Activated naive CD4-positive, alpha-beta T cell treated with anti-CD3 and anti-CD28 coated beads for 36 hours (primary cell): Measurements from ENCODE around the gene MAPK14. TPM values are rescaled to one million over a fixed set of nuclear protein-coding genes. Genes with fewer than 3 reads are reported as not detected.
A peak's percentile ranks its signal among the peaks of the same experiment; 100 is the strongest.
"Not testable (repeated sequence)": the region's sequence is repeated elsewhere in the genome, so short reads cannot be mapped to it uniquely, and the experiment has no call there.

Experiments used
- CTCF ChIA-PET: fragments of 350-600 bp; sonication (Branson Sonifier 250); formaldehyde crosslinking; loops from one replicate; lab custom pipeline; 2021; ENCODE audit warnings: antibody characterized with exemption; lab: Charles Lee
- DNase-seq: peaks from one replicate; pipeline ENCODE4 v3.0.0-alpha.2; 2020
- H3K27ac Mint-ChIP-seq: one replicate; pipeline ENCODE4 v1.8.0; 2021; ENCODE audit warnings: mild to moderate bottlenecking, mixed read lengths
- H3K27me3 Mint-ChIP-seq: one replicate; pipeline ENCODE4 v1.8.0; 2021; ENCODE audit warnings: low read depth, mixed read lengths
- H3K36me3 Mint-ChIP-seq: one replicate; pipeline ENCODE4 v1.8.0; 2021; ENCODE audit warnings: low read depth, mixed read lengths
- H3K4me1 Mint-ChIP-seq: one replicate; pipeline ENCODE4 v1.8.0; 2021; ENCODE audit warnings: low read depth, mixed read lengths
- H3K4me3 Mint-ChIP-seq: one replicate; pipeline ENCODE4 v1.8.0; 2021; ENCODE audit warnings: mild to moderate bottlenecking, moderate library complexity, mixed read lengths
- H3K9me3 Mint-ChIP-seq: one replicate; pipeline ENCODE4 v1.8.0; 2021; ENCODE audit warnings: mixed read lengths
- intact Hi-C: fragments of 100-400 bp; cut with micrococcal nuclease; formaldehyde crosslinking; loops from one replicate; pipeline ENCODE4 v1.15.1; 2023
- total RNA-seq, 2 experiments: library from RNA; stranded (reverse); gene quantifications; one replicate each; pipeline ENCODE4 v1.2.3, GENCODE V29; 2021

The MAPK14 gene
- total RNA-seq, 2 experiments from 2014 or later, result 39.9 to 40.3 TPM

- Mint-ChIP-seq H3K4me1 (peaks cover 89% of the 10 kb centered on the region), H3K36me3 (peaks cover 9% of the 10 kb centered on the region), H3K4me3 (peak overlapping the region; percentile 69), H3K27ac (peak overlapping the region; percentile 98), H3K9me3 (no peaks in the 10 kb centered on the region), H3K27me3 (no peaks in the 10 kb centered on the region)
- CTCF ChIA-PET, result interaction anchor here (0.7 to 4.2 kb wide), 4 partner anchors 11 to 221 kb away, joined by 3 to 33 read pairs (median 13); partner anchors contain the start of gene MAPK13
- no peak for DNase-seq
- intact Hi-C loops, result loop anchor here (1.0 to 10.0 kb wide), 9 partner anchors 11 to 817 kb away; partner anchors contain the start of genes MAPK14, SRSF3 and STK38
Observed at GRCh38 chr6:36120018-36120417, 92.4 kb downstream of the MAPK14 start.

- Mint-ChIP-seq H3K27me3 (no peaks in the 10 kb centered on the region), H3K27ac (peak overlapping the region; percentile 98), H3K36me3 (peaks cover 9% of the 10 kb centered on the region), H3K4me3 (peak overlapping the region; percentile 69), H3K4me1 (peaks cover 86% of the 10 kb centered on the region), H3K9me3 (no peaks in the 10 kb centered on the region)
- intact Hi-C loops, result loop anchor here (1.0 to 10.0 kb wide), 9 partner anchors 11 to 818 kb away; partner anchors contain the start of genes MAPK14, SRSF3 and STK38
- CTCF ChIA-PET, result interaction anchor here (0.7 to 4.2 kb wide), 7 partner anchors 11 to 220 kb away, joined by 3 to 33 read pairs (median 7); partner anchors contain the start of genes MAPK13 and MAPK14
- DNase-seq, result peak; percentile 92
Observed at GRCh38 chr6:36120539-36120938, 92.9 kb downstream of the MAPK14 start.

- no peaks in the 10 kb centered on the region for H3K27me3 Mint-ChIP-seq
- intact Hi-C loops, result loop anchor here (1.0 to 10.0 kb wide), 10 partner anchors 10 to 818 kb away; partner anchors contain the start of genes MAPK14, SRSF3 and STK38
- H3K9me3 Mint-ChIP-seq, result no peaks in the 10 kb centered on the region
- peaks cover 9% of the 10 kb centered on the region for H3K36me3 Mint-ChIP-seq
- H3K4me1 Mint-ChIP-seq, result peaks cover 82% of the 10 kb centered on the region
- peak overlapping the region; percentile 98 for H3K27ac Mint-ChIP-seq
- CTCF ChIA-PET, result interaction anchor here (0.6 to 4.2 kb wide), 12 partner anchors 10 to 239 kb away, joined by 3 to 33 read pairs (median 4); partner anchors contain the start of genes MAPK13 and MAPK14
- H3K4me3 Mint-ChIP-seq, result peak overlapping the region; percentile 69
- peak; percentile 87 for DNase-seq
Observed at GRCh38 chr6:36120979-36121786, 93.6 kb downstream of the MAPK14 start.

- intact Hi-C loops, result loop anchor here (1.0 to 10.0 kb wide), 8 partner anchors 27 to 819 kb away; partner anchors contain the start of genes SRSF3 and STK38
- Mint-ChIP-seq H3K4me1 (peaks cover 83% of the 10 kb centered on the region), H3K27me3 (no peaks in the 10 kb centered on the region), H3K36me3 (peaks cover 5% of the 10 kb centered on the region), H3K27ac (peak overlapping the region; percentile 98), H3K4me3 (no peak overlapping the region), H3K9me3 (no peaks in the 10 kb centered on the region)
- no peak for DNase-seq
- CTCF ChIA-PET, result interaction anchor here (0.6 to 4.2 kb wide), 14 partner anchors 9 to 238 kb away, joined by 3 to 33 read pairs (median 4); partner anchors contain the start of genes MAPK13 and MAPK14
Observed at GRCh38 chr6:36121787-36122494, 94.3 kb downstream of the MAPK14 start.

- intact Hi-C loops, result loop anchor here (1.0 to 10.0 kb wide), 8 partner anchors 74 to 560 kb away; partner anchors contain the start of genes BRPF3, SRSF3 and STK38
- Mint-ChIP-seq H3K27me3 (no peaks in the 10 kb centered on the region), H3K9me3 (no peaks in the 10 kb centered on the region), H3K4me3 (no peak overlapping the region), H3K4me1 (peaks cover 82% of the 10 kb centered on the region), H3K27ac (no peak overlapping the region), H3K36me3 (peaks cover 5% of the 10 kb centered on the region)
- CTCF ChIA-PET, result interaction anchor here (0.6 to 4.2 kb wide), 6 partner anchors 9 to 95 kb away, joined by 3 to 33 read pairs (median 4); partner anchors contain the start of genes MAPK13 and MAPK14
- no peak for DNase-seq
Observed at GRCh38 chr6:36122495-36123269, 95.1 kb downstream of the MAPK14 start.

- intact Hi-C loops, result loop anchor here (1.0 to 10.0 kb wide), 8 partner anchors 73 to 559 kb away; partner anchors contain the start of genes BRPF3, SRSF3 and STK38
- peaks cover 77% of the 10 kb centered on the region for H3K4me1 Mint-ChIP-seq
Observed at GRCh38 chr6:36123270-36124139, 95.9 kb downstream of the MAPK14 start.

GRCh38 chr6:36124346-36124745 is 96.7 kb downstream of the MAPK14 start:
- H3K27me3 Mint-ChIP-seq, H3K4me3 Mint-ChIP-seq, H3K36me3 Mint-ChIP-seq, H3K9me3 Mint-ChIP-seq, DNase-seq, H3K27ac Mint-ChIP-seq: not testable (repeated sequence)
- CTCF ChIA-PET, result interaction anchor here (0.6 to 4.2 kb wide), 5 partner anchors 7 to 137 kb away, joined by 3 to 33 read pairs (median 5); partner anchors contain the start of gene MAPK13
- intact Hi-C loops, result loop anchor here (5.0 to 10.0 kb wide), 5 partner anchors 207 to 558 kb away; partner anchors contain the start of genes SRSF3 and STK38
- H3K4me1 Mint-ChIP-seq, result peaks cover 73% of the 10 kb centered on the region

More at GRCh38 chr6:36123270-36124139, 95.9 kb downstream of the MAPK14 start:
- peaks cover 2% of the 10 kb centered on the region for H3K36me3 Mint-ChIP-seq
- DNase-seq, result peak; percentile 97
- no peaks in the 10 kb centered on the region for H3K27me3 Mint-ChIP-seq
- H3K9me3 Mint-ChIP-seq, result no peaks in the 10 kb centered on the region
- H3K27ac Mint-ChIP-seq, result peak overlapping the region; percentile 67
- CTCF ChIA-PET, result interaction anchor here (0.6 to 4.2 kb wide), 9 partner anchors 8 to 137 kb away, joined by 3 to 33 read pairs (median 5); partner anchors contain the start of genes MAPK13 and MAPK14
- no peak overlapping the region for H3K4me3 Mint-ChIP-seq

GRCh38 chr6:36124881-36125280 is 97.3 kb downstream of the MAPK14 start:
- Mint-ChIP-seq H3K27ac (no peak overlapping the region), H3K4me3 (no peak overlapping the region), H3K27me3 (no peaks in the 10 kb centered on the region), H3K36me3 (no peaks in the 10 kb centered on the region), H3K4me1 (peaks cover 70% of the 10 kb centered on the region), H3K9me3 (no peaks in the 10 kb centered on the region)
- DNase-seq, result no peak
- intact Hi-C loops, result loop anchor here (5.0 to 10.0 kb wide), 5 partner anchors 208 to 557 kb away; partner anchors contain the start of genes SRSF3 and STK38
- CTCF ChIA-PET, result interaction anchor here (1.6 kb wide), 1 partner anchor 30 kb away, joined by 8 read pairs; no protein-coding TSS in a partner anchor

- Mint-ChIP-seq H3K4me1 (peaks cover 63% of the 10 kb centered on the region), H3K36me3 (no peaks in the 10 kb centered on the region), H3K27ac (no peak overlapping the region), H3K4me3 (no peak overlapping the region), H3K27me3 (no peaks in the 10 kb centered on the region), H3K9me3 (no peaks in the 10 kb centered on the region)
- no peak for DNase-seq
- CTCF ChIA-PET, result interaction anchor here (1.7 kb wide), 1 partner anchor 177 kb away, joined by 4 read pairs; no protein-coding TSS in a partner anchor
- intact Hi-C loops, result loop anchor here (10.0 kb wide), 1 partner anchor 469 kb away; the partner anchor contains the start of gene SRSF3
Observed at GRCh38 chr6:36125575-36125974, 98.0 kb downstream of the MAPK14 start.

- no peaks in the 10 kb centered on the region for H3K27me3 Mint-ChIP-seq
- H3K4me1 Mint-ChIP-seq, result peaks cover 58% of the 10 kb centered on the region
- intact Hi-C loops, result loop anchor here (10.0 kb wide), 1 partner anchor 469 kb away; the partner anchor contains the start of gene SRSF3
- no peak overlapping the region for H3K27ac Mint-ChIP-seq
- no peak overlapping the region for H3K4me3 Mint-ChIP-seq
- H3K36me3 Mint-ChIP-seq, result no peaks in the 10 kb centered on the region
- CTCF ChIA-PET, result interaction anchor here (0.7 to 1.7 kb wide), 4 partner anchors 11 to 176 kb away, joined by 3 to 12 read pairs (median 6); no protein-coding TSS in a partner anchor
- H3K9me3 Mint-ChIP-seq, result no peaks in the 10 kb centered on the region
- no peak for DNase-seq
Observed at GRCh38 chr6:36126121-36126520, 98.5 kb downstream of the MAPK14 start.
